AG04449 (cell line): Measurements from ENCODE around the gene SCYL3.

Experiments used
- CTCF ChIA-PET: fragments of 350-600 bp; formaldehyde crosslinking; extraction: SDS; loops from one replicate; lab custom pipeline; 2021; ENCODE audit warnings: antibody characterized with exemption; lab: Yijun Ruan, JAX
- POLR2A ChIA-PET: fragments of 400-600, 350-600 bp; formaldehyde crosslinking; extraction: SDS; loops from one replicate; lab custom pipeline; 2020; ENCODE audit warnings: antibody characterized with exemption, inconsistent platforms; lab: Yijun Ruan, JAX
- DNase-seq: peaks from one replicate; pipeline ENCODE4 v3.0.0-alpha.2; 2010; ENCODE audit warnings: low read depth, low spot score
- H3K4me3 ChIP-seq: 2 replicates; pipeline ENCODE4 v1.5.1; 2011; ENCODE audit warnings: low read depth, mild to moderate bottlenecking, control low read depth, low read length
- CTCF ChIP-seq: IDR thresholded peaks from one replicate; pipeline ENCODE4 v1.5.1; 2011; ENCODE audit warnings: mild to moderate bottlenecking, moderate library complexity, low read length, control low read depth, inconsistent platforms; ENCODE audit not compliant: insufficient read depth; ENCODE audit errors: missing control alignments

SCYL3 gene

GRCh38 chr1:169809370-169810095 lies 84.2 kb downstream of the SCYL3 start:
- no peak for DNase-seq
- POLR2A ChIA-PET: no interaction called here

GRCh38 chr1:169804941-169805340 lies 88.8 kb downstream of the SCYL3 start:
- CTCF ChIA-PET: no interaction called here
- no peak for TF ChIP-seq CTCF
- no peak for DNase-seq
- H3K4me3 ChIP-seq: no peak overlapping the region
- POLR2A ChIA-PET: no interaction called here

More at GRCh38 chr1:169809370-169810095, 84.2 kb downstream of the SCYL3 start:
- peak; percentile 21 for TF ChIP-seq CTCF
- no peak overlapping the region for H3K4me3 ChIP-seq
- CTCF ChIA-PET: interaction anchor here (0.6 to 5.1 kb wide), 30 partner anchors 8 to 1206 kb away, joined by 3 to 58 read pairs (median 4); partner anchors contain the start of genes F5 and METTL18

- TF ChIP-seq CTCF: no peak
- no peak for DNase-seq
- ChIA-PET POLR2A (no interaction called here), CTCF (interaction anchor here (0.5 kb wide), 1 partner anchor 903 kb away, joined by 3 read pairs; no protein-coding TSS in a partner anchor)
- H3K4me3 ChIP-seq: no peak overlapping the region
These were observed 90.8 kb downstream of the SCYL3 start for GRCh38 chr1:169802888-169803287.
